ENCODE data around the gene NCOA6.

GRCh38 chr20:34798328-34798727 lies 27.1 kb downstream of the NCOA6 start:
- TF ChIP-seq CTCF (IDR thresholded peaks at IDR 0.05) (no peak), POLR2A (IDR thresholded peaks at IDR 0.05) (no peak)
